Activated naive CD4-positive, alpha-beta T cell treated with anti-CD3 and anti-CD28 coated beads, Interleukin-2, amount 50 U/mL, for 24 hours (primary cell): Measurements from ENCODE around the gene NPAS3.

Experiments used
- H3K27ac Mint-ChIP-seq: one replicate; pipeline ENCODE4 v1.8.0; 2021; ENCODE audit warnings: mild to moderate bottlenecking, mixed read lengths
- H3K27me3 Mint-ChIP-seq: one replicate; pipeline ENCODE4 v1.8.0; 2021; ENCODE audit warnings: mixed read lengths
- H3K36me3 Mint-ChIP-seq: one replicate; pipeline ENCODE4 v1.8.0; 2021; ENCODE audit warnings: mixed read lengths
- H3K4me1 Mint-ChIP-seq: one replicate; pipeline ENCODE4 v1.8.0; 2021; ENCODE audit warnings: mixed read lengths
- H3K4me3 Mint-ChIP-seq: one replicate; pipeline ENCODE4 v1.8.0; 2021; ENCODE audit warnings: mild to moderate bottlenecking, mixed read lengths
- H3K9me3 Mint-ChIP-seq: one replicate; pipeline ENCODE4 v1.8.0; 2021; ENCODE audit warnings: mixed read lengths

Gene NPAS3

GRCh38 chr14:32938719-32939253 lies at the start of gene NPAS3:
NPAS3 (plus strand) TSS chr14:32938879.
- Mint-ChIP-seq H3K4me1 (peaks cover 19% of the 10 kb centered on the region), H3K36me3 (peaks cover 4% of the 10 kb centered on the region), H3K27me3 (peaks cover 50% of the 10 kb centered on the region), H3K27ac (peak within 1 kb of the TSS; percentile 81), H3K9me3 (no peaks in the 10 kb centered on the region), H3K4me3 (peak within 1 kb of the TSS; percentile 92)

- Mint-ChIP-seq H3K4me3 (peak overlapping the region; percentile 38), H3K27ac (no peak overlapping the region), H3K27me3 (no peaks in the 10 kb centered on the region), H3K4me1 (peaks cover 5% of the 10 kb centered on the region), H3K36me3 (no peaks in the 10 kb centered on the region), H3K9me3 (peaks cover 4% of the 10 kb centered on the region)
Measured at GRCh38 chr14:32896979-32897697, 41.5 kb upstream of the NPAS3 start.

- H3K4me3 Mint-ChIP-seq: no peak overlapping the region
- H3K4me1 Mint-ChIP-seq: peaks cover 5% of the 10 kb centered on the region
- H3K36me3 Mint-ChIP-seq: no peaks in the 10 kb centered on the region
- no peak overlapping the region for H3K27ac Mint-ChIP-seq
- H3K27me3 Mint-ChIP-seq: no peaks in the 10 kb centered on the region
- no peaks in the 10 kb centered on the region for H3K9me3 Mint-ChIP-seq
Measured at GRCh38 chr14:32897698-32898064, 41.0 kb upstream of the NPAS3 start.

- H3K4me3 Mint-ChIP-seq: no peak overlapping the region
- H3K27ac Mint-ChIP-seq: no peak overlapping the region
- H3K4me1 Mint-ChIP-seq: peaks cover 5% of the 10 kb centered on the region
- no peaks in the 10 kb centered on the region for H3K9me3 Mint-ChIP-seq
- H3K27me3 Mint-ChIP-seq: no peaks in the 10 kb centered on the region
- no peaks in the 10 kb centered on the region for H3K36me3 Mint-ChIP-seq
Measured at GRCh38 chr14:32898876-32899275, 39.8 kb upstream of the NPAS3 start.

- H3K4me3 Mint-ChIP-seq: no peak overlapping the region
- peaks cover 5% of the 10 kb centered on the region for H3K4me1 Mint-ChIP-seq
- H3K27me3 Mint-ChIP-seq: no peaks in the 10 kb centered on the region
- H3K27ac Mint-ChIP-seq: no peak overlapping the region
- H3K9me3 Mint-ChIP-seq: no peaks in the 10 kb centered on the region
- no peaks in the 10 kb centered on the region for H3K36me3 Mint-ChIP-seq
Measured at GRCh38 chr14:32900547-32900946, 38.1 kb upstream of the NPAS3 start.

- no peaks in the 10 kb centered on the region for H3K4me1 Mint-ChIP-seq
- H3K27ac Mint-ChIP-seq: no peak overlapping the region
- H3K36me3 Mint-ChIP-seq: no peaks in the 10 kb centered on the region
- no peak overlapping the region for H3K4me3 Mint-ChIP-seq
- H3K27me3 Mint-ChIP-seq: no peaks in the 10 kb centered on the region
- no peaks in the 10 kb centered on the region for H3K9me3 Mint-ChIP-seq
Measured at GRCh38 chr14:32905013-32905412, 33.7 kb upstream of the NPAS3 start.

- Mint-ChIP-seq H3K27ac (no peak overlapping the region), H3K27me3 (no peaks in the 10 kb centered on the region), H3K4me1 (no peaks in the 10 kb centered on the region), H3K36me3 (no peaks in the 10 kb centered on the region), H3K9me3 (no peaks in the 10 kb centered on the region), H3K4me3 (no peak overlapping the region)
Measured at GRCh38 chr14:32906672-32907071, 32.0 kb upstream of the NPAS3 start.

- no peaks in the 10 kb centered on the region for H3K4me1 Mint-ChIP-seq
- H3K4me3 Mint-ChIP-seq: no peak overlapping the region
- no peak overlapping the region for H3K27ac Mint-ChIP-seq
- no peaks in the 10 kb centered on the region for H3K36me3 Mint-ChIP-seq
- H3K27me3 Mint-ChIP-seq: peaks cover 1% of the 10 kb centered on the region
- no peaks in the 10 kb centered on the region for H3K9me3 Mint-ChIP-seq
Measured at GRCh38 chr14:32908196-32909084, 30.2 kb upstream of the NPAS3 start.

GRCh38 chr14:32913725-32914124 lies 25.0 kb upstream of the NPAS3 start:
- peaks cover 1% of the 10 kb centered on the region for H3K27me3 Mint-ChIP-seq
- no peak overlapping the region for H3K27ac Mint-ChIP-seq
- no peaks in the 10 kb centered on the region for H3K9me3 Mint-ChIP-seq
- H3K36me3 Mint-ChIP-seq: no peaks in the 10 kb centered on the region
- H3K4me3 Mint-ChIP-seq: no peak overlapping the region
- no peaks in the 10 kb centered on the region for H3K4me1 Mint-ChIP-seq

GRCh38 chr14:32914391-32914790 lies 24.3 kb upstream of the NPAS3 start:
- peaks cover 1% of the 10 kb centered on the region for H3K27me3 Mint-ChIP-seq

GRCh38 chr14:32920696-32921276 lies 17.9 kb upstream of the NPAS3 start:
- Mint-ChIP-seq H3K36me3 (no peaks in the 10 kb centered on the region), H3K27ac (no peak overlapping the region), H3K4me1 (no peaks in the 10 kb centered on the region), H3K9me3 (peaks cover 7% of the 10 kb centered on the region), H3K4me3 (no peak overlapping the region), H3K27me3 (no peaks in the 10 kb centered on the region)

More at GRCh38 chr14:32914391-32914790, 24.3 kb upstream of the NPAS3 start:
- Mint-ChIP-seq H3K4me3 (no peak overlapping the region), H3K4me1 (no peaks in the 10 kb centered on the region), H3K36me3 (no peaks in the 10 kb centered on the region), H3K27ac (no peak overlapping the region), H3K9me3 (no peaks in the 10 kb centered on the region)

- peaks cover 7% of the 10 kb centered on the region for H3K9me3 Mint-ChIP-seq
- H3K27me3 Mint-ChIP-seq: peaks cover 6% of the 10 kb centered on the region
- no peak overlapping the region for H3K4me3 Mint-ChIP-seq
- no peak overlapping the region for H3K27ac Mint-ChIP-seq
- H3K4me1 Mint-ChIP-seq: no peaks in the 10 kb centered on the region
- H3K36me3 Mint-ChIP-seq: no peaks in the 10 kb centered on the region
Measured at GRCh38 chr14:32925439-32925838, 13.2 kb upstream of the NPAS3 start.

- no peak overlapping the region for H3K4me3 Mint-ChIP-seq
- peaks cover 45% of the 10 kb centered on the region for H3K27me3 Mint-ChIP-seq
- no peaks in the 10 kb centered on the region for H3K36me3 Mint-ChIP-seq
- H3K4me1 Mint-ChIP-seq: peaks cover 5% of the 10 kb centered on the region
- H3K27ac Mint-ChIP-seq: no peak overlapping the region
- H3K9me3 Mint-ChIP-seq: no peaks in the 10 kb centered on the region
Measured at GRCh38 chr14:32932302-32932913, 6.3 kb upstream of the NPAS3 start.

GRCh38 chr14:32932914-32933628 lies 5.6 kb upstream of the NPAS3 start:
- H3K4me1 Mint-ChIP-seq: peaks cover 6% of the 10 kb centered on the region
- peaks cover 46% of the 10 kb centered on the region for H3K27me3 Mint-ChIP-seq
- no peaks in the 10 kb centered on the region for H3K36me3 Mint-ChIP-seq
- no peaks in the 10 kb centered on the region for H3K9me3 Mint-ChIP-seq
- no peak overlapping the region for H3K27ac Mint-ChIP-seq
- H3K4me3 Mint-ChIP-seq: no peak overlapping the region

GRCh38 chr14:32933629-32934072 lies 5.0 kb upstream of the NPAS3 start:
- Mint-ChIP-seq H3K27me3 (peaks cover 49% of the 10 kb centered on the region), H3K36me3 (no peaks in the 10 kb centered on the region), H3K27ac (no peak overlapping the region), H3K4me3 (no peak overlapping the region), H3K9me3 (no peaks in the 10 kb centered on the region), H3K4me1 (peaks cover 10% of the 10 kb centered on the region)
